HG03442 (cell line): ENCODE results near the gene MTLN.
A peak's percentile ranks its signal among the peaks of the same experiment; 100 is the strongest.
"Not testable (repeated sequence)": the region's sequence is repeated elsewhere in the genome, so short reads cannot be mapped to it uniquely, and the experiment has no call there.

Source experiments
- ATAC-seq: cut with Tn5 transposase; IDR thresholded peaks from one replicate; pipeline ENCODE4 v1.9.1; 2021; ENCODE audit warnings: mild to moderate bottlenecking, moderate library complexity; ENCODE audit not compliant: unreplicated experiment

Gene MTLN

GRCh38 chr2:110211938-110212858 lies at the start of gene MTLN:
MTLN (minus strand) TSS chr2:110212547; CDS start chr2:110212525, 22 bp downstream.
- peak; percentile 72 for ATAC-seq

GRCh38 chr2:110261910-110262309 lies 49.6 kb upstream of the MTLN start:
- ATAC-seq = not testable (repeated sequence)

- not testable (repeated sequence) for ATAC-seq
These were observed 35.9 kb upstream of the MTLN start for GRCh38 chr2:110248081-110248795.

- not testable (repeated sequence) for ATAC-seq
These were observed 33.4 kb upstream of the MTLN start for GRCh38 chr2:110245488-110246435.

GRCh38 chr2:110243283-110243682 lies 30.9 kb upstream of the MTLN start:
- not testable (repeated sequence) for ATAC-seq

- ATAC-seq = not testable (repeated sequence)
These were observed 22.2 kb upstream of the MTLN start for GRCh38 chr2:110234514-110234913.

- not testable (repeated sequence) for ATAC-seq
These were observed 17.5 kb upstream of the MTLN start for GRCh38 chr2:110229886-110230285.

- not testable (repeated sequence) for ATAC-seq
These were observed 10.3 kb upstream of the MTLN start for GRCh38 chr2:110222626-110223025.

GRCh38 chr2:110221938-110222337 lies 9.6 kb upstream of the MTLN start:
- ATAC-seq = no peak

- no peak for ATAC-seq
These were observed 7.8 kb upstream of the MTLN start for GRCh38 chr2:110220190-110220564.

- no peak for ATAC-seq
These were observed 7.3 kb upstream of the MTLN start for GRCh38 chr2:110219496-110220189.

- ATAC-seq = not testable (repeated sequence)
These were observed 6.5 kb upstream of the MTLN start for GRCh38 chr2:110218889-110219288.

- no peak for ATAC-seq
These were observed 4.5 kb upstream of the MTLN start for GRCh38 chr2:110216803-110217202.

GRCh38 chr2:110216199-110216598 lies 3.9 kb upstream of the MTLN start:
- ATAC-seq = no peak

GRCh38 chr2:110215566-110216158 lies 3.3 kb upstream of the MTLN start:
- ATAC-seq = no peak

GRCh38 chr2:110215091-110215490 lies 2.7 kb upstream of the MTLN start:
- ATAC-seq = no peak

GRCh38 chr2:110213522-110213921 lies 1.2 kb upstream of the MTLN start:
- ATAC-seq = not testable (repeated sequence)

- ATAC-seq = no peak
These were observed 6.5 kb downstream of the MTLN start for GRCh38 chr2:110205660-110206455.
